CD4-positive, alpha-beta T cell treated with Interleukin-1 beta for 1 hour (primary cell): ENCODE results near the gene SMIM35.

ENCODE experiments used
- DNase-seq, 2 donors: peaks; one replicate each; pipeline ENCODE4 v3.0.0-alpha.2; 2020 to 2022

SMIM35 gene

GRCh38 chr11:118086913-118087768 is at the start of gene SMIM35:
TSS of gene SMIM35 (minus strand) at chr11:118086963. CDS start at chr11:118086757, 206 bp downstream.
- DNase-seq, result no peak

GRCh38 chr11:118136341-118136740 is 49.6 kb upstream of the SMIM35 start:
- no peak for DNase-seq

DNA sequence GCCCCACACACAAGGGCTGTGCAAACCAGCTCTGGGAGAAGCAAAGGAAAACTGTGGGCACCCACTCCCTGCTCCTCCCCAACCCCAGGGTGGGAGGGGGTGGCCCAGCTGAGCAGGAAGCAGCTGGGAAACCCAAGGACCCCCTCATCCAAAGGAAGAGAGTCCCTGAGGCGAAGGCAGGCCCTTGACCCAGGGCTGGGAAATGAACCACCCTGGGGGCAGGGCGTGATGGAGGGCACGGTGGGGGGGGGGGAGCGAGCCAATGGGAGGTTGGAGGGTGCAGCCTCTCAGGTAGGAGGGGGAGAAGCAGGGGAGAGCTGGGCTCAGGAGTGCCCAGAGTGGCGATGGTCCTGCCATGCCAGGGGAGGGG is 49.0 kb upstream of the SMIM35 start:
- DNase-seq, result no peak

- DNase-seq, result no peak
Observed at GRCh38 chr11:118135051-118135795, 48.5 kb upstream of the SMIM35 start.

GRCh38 chr11:118133816-118134215 is 47.1 kb upstream of the SMIM35 start:
- DNase-seq, result no peak

GRCh38 chr11:118132385-118133151 is 45.8 kb upstream of the SMIM35 start:
- DNase-seq, result no peak

- DNase-seq, result no peak
Observed at GRCh38 chr11:118129471-118130172, 42.9 kb upstream of the SMIM35 start.

DNA sequence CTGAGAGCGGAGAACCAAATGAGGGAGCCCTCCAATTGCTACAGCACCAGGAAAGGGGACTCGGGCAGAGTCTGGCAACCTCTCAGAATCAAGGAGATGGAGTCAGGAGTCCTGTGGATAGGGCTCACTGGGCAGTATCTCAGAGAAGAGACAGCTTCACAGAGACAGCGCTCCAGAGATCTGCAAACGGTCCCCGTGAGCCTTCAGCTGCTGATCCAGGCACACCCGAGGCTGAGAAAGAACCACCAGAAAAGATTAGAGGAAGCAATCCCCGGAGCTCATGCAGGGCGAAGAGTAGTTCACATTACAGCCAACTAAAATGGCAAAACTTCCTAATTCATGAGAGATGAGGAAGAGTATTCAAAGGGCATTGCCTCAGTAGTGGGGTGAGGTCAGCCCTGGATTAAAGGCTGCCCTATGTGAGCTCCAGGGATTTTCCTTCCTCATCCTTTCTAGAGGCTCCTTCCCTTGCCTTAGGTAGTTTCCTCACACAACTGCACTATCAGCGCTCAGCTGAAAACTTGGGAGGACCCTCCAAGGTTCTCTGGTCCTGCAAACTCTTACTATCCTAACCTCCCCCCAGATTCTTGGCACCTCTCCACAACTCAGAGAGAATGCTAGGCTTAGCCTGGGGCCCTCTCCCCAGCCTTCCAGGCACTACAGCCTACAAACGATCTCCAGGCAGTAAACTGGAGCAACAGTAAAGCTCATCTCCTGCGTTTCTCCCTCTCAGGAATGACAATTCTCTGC is 42.1 kb upstream of the SMIM35 start:
- DNase-seq, result no peak

GRCh38 chr11:118128310-118128709 is 41.5 kb upstream of the SMIM35 start:
- no peak for DNase-seq

DNA sequence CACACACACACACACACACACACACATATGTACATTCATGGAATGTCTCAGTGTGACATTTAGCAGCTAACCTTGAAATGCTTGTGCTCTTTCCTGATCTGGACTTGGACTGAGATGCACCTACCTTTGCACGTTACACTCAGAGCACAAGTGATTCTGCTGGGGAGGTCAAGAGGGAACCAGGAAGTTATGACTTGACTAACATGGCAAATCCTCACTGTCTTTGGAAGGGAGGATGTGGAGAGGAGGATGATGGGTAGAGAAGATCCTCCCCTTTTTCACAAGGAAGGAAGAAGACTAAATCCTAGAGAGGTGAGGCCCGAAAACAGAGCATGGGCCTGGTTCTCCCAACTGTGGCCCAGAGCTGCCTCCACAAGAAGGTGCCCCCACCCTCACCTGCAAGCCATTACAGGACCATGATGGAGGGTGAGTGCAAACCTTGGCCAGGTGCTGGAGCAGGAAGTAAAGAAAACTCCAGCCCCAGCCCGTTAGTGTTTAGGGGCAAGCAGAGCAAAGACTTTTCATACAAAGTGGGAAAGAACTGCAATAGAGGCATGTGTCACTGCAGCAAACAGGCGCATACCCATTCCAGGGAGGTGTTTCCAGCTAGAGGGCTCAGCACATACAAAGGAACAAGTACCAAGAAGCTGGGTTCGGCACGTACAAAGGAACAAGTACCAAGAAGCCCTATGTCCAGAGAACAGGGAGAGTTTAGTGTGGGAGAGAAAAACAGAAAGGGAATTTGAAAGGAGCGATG is 39.5 kb upstream of the SMIM35 start:
- no peak for DNase-seq

DNA sequence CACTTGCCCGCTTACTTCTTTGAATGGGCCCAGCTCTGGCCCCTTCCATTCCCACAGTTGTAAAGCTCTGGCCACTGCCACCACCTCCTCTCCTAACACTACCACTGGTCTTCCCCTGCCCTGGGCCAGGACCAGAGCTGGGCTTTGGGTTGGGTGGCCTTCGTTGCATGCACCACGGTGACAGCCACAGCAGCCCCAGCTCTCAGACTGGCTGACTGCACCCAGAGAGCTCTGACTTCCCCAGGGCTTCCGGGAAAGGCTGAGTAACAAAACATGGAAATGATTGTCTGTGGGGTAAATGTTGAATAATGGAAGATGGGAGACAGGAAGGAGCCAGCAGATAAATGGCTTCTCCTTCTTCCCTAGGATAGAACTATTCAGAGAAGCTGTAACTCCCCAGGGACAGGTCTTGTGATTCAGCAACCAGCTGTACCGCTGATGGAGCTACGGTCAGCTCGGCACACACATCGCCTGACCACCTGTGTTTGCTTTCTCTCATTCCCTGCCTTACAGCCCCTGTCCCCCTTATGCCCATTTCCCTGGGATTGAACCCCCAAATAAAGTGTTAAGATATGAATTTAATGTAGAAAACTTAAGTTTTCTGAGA is 38.3 kb upstream of the SMIM35 start:
- DNase-seq, result no peak

DNA sequence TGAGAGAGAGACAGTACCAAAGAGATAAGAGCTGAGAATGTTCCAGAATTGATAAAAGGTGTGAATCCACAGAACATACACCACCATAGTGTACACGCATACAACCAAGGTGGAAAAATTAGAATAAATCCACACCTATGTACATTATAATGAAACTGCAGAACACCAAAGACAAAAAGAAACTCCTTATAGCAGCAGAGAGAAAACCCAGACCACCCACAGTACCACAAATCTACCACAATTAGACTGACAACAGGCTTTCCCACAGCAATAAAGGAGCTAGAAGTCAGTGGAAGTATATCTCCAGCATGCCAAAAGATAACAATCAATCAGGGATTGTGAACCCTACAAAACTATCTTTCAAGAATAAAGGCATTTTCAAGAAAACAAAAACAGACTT is 34.0 kb upstream of the SMIM35 start:
- DNase-seq, result no peak

DNA sequence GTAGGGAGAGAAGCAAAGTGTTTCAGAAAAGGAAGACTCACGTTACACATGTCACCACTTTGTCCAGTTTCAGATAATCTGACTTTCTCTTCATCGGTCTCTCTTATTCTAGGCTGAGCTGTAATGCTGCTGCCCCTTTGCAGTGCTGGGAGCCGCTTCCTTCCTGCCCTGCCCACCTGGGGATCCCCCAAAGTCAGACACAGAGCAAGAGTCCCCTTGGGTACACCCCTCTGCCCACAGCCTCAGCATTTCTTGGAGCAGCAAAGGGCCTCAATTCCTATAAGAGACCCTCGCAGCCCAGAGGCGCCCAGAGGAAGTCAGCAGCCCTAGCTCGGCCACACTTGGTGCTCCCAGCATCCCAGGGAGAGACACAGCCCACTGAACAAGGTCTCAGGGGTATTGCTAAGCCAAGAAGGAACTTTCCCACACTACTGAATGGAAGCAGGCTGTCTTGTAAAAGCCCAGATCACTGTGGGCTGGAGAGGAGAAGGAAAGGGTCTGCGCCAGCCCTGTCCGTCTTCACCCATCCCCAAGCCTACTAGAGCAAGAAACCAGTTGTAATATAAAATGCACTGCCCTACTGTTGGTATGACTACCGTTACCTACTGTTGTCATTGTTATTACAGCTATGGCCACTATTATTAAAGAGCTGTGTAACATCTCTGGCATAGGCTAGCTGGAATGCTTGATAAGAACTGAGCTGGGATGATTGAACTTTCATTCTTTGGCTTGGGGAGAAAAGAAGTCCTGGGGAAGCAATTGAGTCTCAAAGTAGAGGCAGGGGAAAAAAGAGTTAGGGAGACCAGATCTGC is 31.2 kb upstream of the SMIM35 start:
- peak in 1 of 2 donors; percentile 12 for DNase-seq

- DNase-seq, result no peak
Observed at GRCh38 chr11:118115048-118115447, 28.3 kb upstream of the SMIM35 start.

- DNase-seq, result no peak
Observed at GRCh38 chr11:118114266-118114665, 27.5 kb upstream of the SMIM35 start.

DNA sequence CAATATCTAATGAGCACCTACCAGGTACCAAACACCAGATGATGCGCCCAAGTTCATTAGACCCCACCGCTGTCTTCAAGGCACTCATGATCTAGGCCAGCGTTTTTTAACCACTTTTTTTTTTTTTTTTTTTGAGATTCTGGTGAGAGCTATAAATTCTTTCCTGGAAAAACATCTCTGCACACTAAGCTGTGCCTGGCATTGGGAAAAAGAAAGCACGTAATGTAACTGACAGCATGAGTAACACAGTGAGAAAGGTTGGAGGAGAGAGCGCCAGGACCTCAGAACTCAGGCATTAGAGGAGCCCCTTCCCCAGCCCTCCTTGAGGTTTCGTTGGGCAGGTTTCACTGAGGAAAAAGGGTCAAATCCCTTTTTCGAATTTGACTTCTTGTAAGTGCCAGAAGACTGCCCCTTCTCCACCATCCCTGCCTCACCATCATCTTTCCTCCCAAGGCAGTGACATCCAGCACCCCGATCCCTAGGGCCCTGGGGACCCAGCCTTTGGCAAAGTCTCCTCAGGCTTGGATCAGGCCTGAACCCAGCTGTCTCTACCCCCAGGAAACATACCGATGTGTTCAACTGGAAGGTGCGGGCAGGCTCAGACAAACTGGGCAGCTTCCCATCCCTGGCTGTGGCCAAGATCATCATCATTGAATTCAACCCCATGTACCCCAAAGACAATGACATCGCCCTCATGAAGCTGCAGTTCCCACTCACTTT is 26.1 kb upstream of the SMIM35 start:
- no peak for DNase-seq

DNA sequence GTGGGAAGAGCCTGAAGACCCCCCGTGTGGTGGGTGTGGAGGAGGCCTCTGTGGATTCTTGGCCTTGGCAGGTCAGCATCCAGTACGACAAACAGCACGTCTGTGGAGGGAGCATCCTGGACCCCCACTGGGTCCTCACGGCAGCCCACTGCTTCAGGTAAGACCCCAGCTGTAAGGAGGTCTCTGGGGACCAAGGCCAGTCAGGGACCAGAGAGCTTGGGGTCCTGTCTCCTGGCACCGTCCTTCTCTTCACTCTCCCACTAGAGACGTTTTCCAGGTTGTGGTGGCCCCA is 24.9 kb upstream of the SMIM35 start:
- DNase-seq, result no peak

GRCh38 chr11:118111019-118111743 is 24.4 kb upstream of the SMIM35 start:
- DNase-seq, result no peak

DNA sequence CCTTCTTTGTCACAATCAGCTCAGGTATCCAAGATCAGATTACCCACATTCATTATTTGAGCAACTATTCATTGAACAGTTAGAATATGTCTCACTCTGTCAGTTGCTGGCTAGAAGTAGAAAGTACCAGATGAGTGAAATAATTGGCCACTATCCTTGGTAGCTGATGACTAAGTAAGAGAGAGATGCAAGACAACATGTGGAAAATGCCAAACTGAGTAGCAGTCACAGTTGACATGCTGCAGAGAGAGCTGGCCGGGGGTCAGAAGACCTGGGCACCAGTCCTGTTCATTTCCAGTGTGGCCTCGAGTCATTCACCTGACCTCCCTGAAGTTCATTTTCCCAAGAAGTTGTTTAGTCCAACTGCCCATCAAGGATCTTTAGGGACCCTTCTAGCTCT is 22.5 kb upstream of the SMIM35 start:
- DNase-seq, result no peak
